Activated CD4-positive, alpha-beta T cell treated with anti-CD3 and anti-CD28 coated beads, Interleukin-2, amount 50 U/mL, for 24 hours (primary cell): Measurements from ENCODE around the gene ATP9B.
"Not testable (repeated sequence)": the region's sequence is repeated elsewhere in the genome, so short reads cannot be mapped to it uniquely, and the experiment has no call there.

Source experiments
- DNase-seq, 2 donors: peaks; one replicate each; pipeline ENCODE4 v3.0.0-alpha.2; 2020; ENCODE audit warnings: low read depth in 1 of 2, low spot score in 1 of 2

The ATP9B gene

DNA sequence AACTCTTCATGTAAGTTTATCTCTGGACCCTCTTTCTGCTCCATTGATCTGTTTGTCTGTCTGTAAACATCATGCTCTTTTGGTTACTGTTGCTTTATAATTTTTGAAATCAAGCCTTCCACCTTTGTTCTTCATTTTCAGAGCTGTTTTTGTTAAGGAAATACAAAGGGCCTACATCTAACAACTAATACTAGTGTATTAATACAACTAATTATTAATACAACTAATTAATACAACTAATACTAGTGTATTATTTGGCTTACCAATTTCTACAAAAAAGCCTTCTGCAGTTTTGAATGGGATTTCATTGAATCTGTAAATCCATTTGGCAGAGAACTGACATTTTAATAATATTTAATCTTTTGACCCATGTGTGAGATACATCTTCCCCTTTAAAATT, 66.7 kb downstream of the ATP9B start:
- no peak for DNase-seq

DNA sequence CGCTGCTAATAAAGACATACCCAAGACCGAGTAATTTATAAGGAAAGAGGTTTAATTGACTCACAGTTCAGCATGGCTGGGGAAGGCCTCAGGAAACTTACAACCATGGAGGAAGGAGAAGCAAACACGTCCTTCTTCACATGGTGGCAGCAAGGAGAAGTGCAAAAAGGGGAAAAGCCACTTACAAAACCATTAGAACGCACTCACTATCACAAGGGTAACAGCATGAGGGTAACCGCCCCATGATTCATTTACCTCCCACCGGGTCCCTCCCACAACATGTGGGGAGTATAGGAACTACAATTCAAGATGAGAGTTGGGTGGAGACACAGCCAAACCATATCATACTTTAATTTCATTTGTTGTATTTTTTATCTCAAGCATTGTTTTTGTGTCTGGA, 67.5 kb downstream of the ATP9B start:
- DNase-seq, result no peak

DNA sequence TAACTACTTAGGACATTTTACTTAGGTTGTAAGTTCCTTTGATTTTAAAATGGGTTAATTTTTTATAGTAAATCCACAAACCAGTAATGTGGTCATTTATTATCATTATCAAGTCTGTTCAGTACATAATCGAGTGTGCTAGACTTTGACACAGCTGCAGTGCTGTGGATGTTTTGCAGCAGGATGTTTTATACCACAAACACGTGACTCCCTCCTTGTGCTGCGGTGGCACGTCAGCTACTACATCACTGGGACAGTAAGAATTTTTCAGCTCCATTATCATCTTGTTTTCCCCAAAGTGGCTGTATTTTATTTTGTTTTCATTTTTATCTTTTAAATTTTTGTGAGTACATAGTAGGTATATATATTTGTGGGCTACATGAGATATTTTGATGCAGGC, 70.0 kb downstream of the ATP9B start:
- peak in 1 of 2 donors; percentile 5 for DNase-seq

DNA sequence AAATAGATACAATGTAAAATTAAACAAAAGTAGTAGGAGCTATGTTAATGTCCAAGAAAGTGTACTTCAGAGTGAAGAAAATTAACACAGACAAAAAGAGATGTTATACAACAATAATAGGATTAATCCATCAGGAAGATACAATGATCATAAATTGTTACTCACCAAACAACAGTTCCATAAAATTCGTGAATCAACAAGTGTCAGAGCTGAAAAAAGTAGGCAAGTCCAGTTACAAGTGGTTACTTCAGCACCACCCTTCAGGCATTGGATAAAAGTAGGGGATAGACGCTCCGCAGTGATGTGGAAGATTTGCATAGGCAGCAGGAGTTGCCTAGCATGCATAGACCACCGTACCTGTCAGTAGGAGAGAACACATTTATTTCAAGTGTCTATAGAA, 77.8 kb downstream of the ATP9B start:
- DNase-seq, result no peak

DNA sequence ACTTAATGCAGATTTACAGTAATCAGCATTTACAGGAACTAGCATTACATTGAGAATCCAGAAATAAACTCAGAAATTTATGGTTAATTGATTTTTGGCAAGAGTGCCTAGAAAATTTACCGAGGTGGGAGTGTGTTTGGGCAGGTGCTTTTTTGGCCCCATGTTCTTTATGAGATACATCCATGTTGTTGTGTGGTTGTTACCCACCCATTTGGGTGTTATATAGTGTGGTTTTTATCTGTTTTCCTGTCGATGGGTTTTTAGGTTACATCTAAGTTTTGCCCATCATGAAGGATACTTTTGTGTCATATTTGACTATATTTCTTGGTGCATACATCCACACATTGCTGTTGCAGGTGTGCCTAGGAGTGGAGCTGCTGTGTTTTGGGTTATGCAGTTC, 82.0 kb downstream of the ATP9B start:
- no peak for DNase-seq

DNA sequence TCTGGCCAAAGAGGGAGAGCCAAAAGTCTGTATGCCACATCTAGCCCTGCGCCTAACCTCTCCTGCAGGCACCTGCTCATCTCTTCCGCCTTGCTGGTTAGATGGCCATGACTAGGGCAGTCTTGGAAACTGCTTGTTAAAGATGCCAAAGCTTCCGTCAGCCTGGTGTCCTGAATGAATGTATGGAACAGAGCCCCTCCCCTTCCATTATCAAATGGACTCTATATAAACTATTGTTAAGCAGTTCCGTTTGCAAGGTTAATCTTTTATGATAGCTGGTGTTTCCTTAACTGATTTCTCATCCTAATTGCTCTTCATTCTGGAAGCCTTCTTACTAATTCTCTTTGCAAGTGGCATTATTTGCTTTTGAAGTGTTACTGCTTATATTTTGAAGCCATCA, 87.1 kb downstream of the ATP9B start:
- DNase-seq, result no peak

DNA sequence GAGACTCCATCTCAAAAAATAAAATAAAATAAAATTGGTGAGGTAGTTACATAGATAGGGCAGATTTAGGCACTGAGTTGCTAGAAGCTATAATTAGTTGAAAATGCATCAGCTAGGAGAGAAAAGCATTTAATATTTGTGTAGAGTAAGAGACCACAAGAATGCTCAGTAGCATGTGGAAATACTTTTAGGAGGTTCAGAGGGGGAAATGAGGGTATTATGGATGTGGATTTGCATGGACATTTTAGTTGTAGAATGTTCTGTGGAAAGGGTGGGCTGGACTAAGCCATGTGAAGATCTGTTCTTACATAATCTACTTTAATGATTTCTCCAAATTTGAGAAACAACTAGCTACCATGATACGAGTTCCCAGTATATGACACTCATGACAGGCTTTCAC, 95.5 kb downstream of the ATP9B start:
- DNase-seq, result no peak

DNA sequence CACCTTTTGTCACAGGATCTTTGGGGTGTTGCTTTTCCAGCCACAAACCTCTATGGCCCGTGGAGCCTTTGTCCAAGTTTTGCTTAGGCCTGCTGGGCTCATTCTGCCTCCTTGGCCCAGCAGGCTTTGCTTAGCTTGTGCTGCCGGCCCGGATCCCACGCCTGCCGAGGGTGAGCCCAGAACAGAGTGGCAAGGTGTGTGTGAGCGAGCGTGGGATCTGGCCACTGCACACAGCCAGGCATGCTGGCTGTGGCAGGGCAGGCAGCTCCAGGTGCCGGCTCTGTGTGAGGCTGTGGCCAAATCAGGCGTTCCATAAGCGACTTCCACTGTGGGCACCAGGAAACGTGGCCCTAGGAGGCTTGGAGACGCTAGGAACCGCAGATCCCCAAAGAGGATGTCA, 97.5 kb downstream of the ATP9B start:
- no peak for DNase-seq

DNA sequence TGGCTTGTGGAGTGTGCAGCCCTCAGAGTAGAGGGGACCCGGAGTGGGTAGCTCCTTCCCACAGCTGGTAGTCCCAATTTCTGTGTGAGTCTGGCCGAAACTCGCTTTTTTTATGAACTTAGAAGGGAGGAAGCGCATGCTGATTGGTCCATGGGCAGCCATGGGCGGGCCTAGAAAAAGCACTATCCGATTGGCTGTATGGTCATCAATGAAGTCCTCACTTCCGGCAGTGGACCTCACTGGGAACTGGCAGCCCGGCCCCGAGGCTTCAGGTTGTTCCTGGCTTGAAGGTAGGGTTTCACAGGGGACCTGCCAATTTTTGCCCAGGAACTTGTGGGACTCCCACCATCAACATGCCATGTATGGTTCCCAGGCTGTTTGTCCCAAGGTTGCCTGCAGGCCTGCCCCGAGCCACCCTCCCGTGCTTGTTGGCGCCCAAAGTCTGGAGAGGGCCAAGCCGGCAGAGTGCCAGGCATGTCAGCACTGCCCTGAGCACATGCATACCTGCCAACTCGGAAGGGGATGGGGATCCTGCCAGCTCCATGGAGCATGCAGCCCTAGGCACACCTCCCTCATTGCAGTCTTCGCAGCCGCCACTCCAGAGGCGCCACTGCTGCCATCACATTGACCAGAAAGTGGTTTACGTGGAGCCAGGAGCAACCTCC, 98.5 kb downstream of the ATP9B start:
- no peak for DNase-seq

DNA sequence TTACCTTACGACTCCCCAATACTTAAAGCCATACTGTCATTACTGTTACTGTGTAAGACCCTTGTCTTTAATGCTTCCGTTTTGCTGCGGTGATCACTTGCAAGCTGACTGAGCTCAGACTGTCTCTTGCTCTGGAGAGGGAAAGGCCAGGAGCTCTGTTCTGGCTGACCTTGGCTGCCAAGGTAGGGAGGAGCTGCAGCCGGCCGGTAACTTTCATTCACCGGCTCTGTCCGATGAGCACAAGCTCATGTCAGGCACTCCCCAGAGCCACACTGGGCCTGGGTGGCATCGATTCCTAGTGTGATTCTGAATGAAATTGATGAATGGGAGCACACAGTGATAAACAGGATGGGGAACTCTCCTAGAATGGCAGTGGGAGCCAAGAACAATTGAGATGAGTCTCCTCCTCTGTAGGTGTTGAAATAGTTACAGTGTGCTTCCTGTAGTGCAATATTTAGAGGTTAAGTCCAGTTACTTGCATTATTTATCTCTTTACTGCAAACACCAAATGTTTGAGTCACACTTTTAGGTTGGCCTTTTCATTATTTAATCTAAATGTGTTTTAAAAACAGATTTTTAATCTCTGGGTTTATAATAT, 100.9 kb downstream of the ATP9B start:
- no peak for DNase-seq

DNA sequence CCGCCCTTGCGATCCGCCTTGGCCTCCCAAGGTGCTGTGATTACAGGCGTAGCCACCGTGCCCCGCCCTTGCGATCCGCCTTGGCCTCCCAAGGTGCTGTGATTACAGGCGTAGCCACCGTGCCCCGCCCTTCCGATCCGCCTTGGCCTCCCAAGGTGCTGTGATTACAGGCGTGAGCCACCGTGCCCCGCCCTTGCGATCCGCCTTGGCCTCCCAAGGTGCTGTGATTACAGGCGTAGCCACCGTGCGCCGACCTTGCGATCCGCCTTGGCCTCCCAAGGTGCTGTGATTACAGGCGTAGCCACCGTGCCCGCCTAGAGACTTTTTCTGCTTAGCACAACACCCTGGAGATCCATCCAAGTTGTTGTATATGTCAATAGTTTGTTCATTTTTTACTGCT, 103.1 kb downstream of the ATP9B start:
- DNase-seq, result not testable (repeated sequence)

DNA sequence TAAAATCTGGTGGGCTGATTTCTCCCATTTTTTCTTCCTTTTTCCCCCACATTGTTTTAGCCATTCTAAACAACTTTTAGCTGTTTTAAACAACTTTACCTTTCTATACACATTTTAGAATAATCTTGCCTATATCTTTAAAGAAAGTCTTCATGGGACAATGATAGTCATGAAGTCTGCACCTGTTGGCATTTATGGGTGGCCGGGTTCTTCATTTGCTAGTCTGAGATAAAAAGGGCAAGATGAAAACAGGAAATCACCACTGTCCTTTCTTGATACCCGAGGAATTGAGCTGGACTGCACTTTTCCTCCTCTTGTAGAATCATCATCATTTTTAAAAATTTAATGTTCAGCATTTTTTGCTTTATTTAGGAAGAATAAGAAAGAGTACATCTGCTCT, 104.5 kb downstream of the ATP9B start:
- DNase-seq, result no peak

DNA sequence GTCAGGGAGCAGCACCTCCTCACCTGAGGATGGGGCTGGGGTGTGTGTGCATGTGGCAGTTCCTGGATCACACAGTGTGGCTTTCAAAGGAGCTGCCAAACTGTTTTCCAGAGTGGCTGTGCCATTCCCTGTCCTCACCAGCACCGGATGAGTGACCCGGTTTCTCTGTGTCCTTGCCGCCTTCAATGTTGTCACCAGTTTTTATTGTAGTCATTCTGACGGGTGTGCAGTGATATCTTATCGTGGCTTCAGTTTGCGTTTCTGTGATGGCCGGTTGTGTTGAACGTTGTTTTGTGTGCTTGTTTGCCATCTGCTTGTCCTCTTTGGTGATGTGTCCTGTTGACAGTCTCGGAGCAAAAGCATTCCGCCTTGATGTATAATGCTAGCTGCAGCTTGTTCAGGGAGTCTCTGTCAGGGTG, 108.9 kb downstream of the ATP9B start:
- no peak for DNase-seq

DNA sequence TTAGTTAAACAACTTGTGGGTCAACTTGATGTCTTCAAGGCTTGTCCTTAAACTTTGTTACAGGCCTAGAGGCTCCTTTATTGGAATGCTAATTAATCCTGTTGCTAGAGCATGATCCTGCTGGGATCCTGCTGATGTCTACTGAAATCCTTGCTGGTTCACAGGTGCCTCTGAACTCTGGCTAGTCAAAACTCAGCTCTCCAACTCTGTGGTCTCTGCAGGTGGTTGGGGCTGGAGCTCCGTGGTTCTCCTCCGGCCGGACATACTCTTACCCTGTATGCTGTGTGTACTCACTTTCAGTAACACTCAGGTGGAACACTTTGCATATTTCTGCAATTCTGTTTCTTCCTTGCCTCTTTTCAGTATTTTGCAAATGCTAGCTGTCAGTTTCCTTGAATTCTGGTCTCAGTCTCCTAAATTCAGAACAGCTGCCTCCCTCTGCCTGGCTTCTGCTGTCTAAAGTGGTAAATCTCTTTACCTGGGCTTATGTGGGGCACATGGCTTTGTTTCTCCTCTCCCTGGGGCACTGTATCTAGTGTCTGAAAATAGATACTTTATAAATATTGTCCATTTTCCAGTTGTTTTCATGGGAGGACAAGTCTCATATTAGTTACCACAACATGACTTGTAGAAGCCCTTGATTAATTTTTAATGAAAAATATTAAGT, 113.0 kb downstream of the ATP9B start:
- DNase-seq, result no peak

DNA sequence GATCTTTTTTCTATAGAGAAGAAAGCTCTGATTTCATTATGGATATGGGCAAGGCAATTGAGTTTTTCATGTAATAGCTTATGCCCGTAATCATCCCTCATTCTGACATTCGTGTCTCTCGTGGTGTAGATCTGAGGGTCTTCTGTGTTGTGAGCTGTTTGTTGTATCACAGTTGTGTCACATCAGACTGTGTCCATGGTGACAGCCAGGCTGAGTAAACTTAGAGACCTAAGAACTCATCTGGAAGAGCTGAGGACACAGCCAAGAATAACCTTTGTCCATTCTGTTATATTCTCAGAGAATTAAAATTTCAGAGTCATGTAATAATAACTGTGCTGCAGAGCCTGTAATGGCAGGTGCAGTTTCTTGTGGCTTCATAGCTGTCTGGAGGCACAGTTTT, 116.5 kb downstream of the ATP9B start:
- no peak for DNase-seq

DNA sequence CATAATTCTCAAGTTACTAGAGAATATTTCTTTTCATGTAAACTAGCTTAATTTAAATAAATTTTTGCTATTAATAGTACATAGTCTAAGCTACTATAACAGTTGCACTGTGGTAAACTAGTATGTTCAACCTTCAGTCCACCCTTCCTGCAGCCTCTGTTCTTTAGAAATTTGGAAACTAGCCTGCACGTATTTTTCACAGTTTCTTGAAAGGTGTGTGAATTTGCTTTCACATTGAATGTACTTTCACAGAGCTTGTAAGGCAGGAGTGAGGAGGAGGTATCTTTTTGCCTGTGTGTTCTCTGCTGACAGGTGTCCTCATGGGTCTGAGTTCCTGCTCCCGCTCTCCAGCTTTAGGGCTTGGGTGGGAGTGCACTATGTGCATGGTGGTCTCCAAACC, 117.5 kb downstream of the ATP9B start:
- DNase-seq, result no peak

DNA sequence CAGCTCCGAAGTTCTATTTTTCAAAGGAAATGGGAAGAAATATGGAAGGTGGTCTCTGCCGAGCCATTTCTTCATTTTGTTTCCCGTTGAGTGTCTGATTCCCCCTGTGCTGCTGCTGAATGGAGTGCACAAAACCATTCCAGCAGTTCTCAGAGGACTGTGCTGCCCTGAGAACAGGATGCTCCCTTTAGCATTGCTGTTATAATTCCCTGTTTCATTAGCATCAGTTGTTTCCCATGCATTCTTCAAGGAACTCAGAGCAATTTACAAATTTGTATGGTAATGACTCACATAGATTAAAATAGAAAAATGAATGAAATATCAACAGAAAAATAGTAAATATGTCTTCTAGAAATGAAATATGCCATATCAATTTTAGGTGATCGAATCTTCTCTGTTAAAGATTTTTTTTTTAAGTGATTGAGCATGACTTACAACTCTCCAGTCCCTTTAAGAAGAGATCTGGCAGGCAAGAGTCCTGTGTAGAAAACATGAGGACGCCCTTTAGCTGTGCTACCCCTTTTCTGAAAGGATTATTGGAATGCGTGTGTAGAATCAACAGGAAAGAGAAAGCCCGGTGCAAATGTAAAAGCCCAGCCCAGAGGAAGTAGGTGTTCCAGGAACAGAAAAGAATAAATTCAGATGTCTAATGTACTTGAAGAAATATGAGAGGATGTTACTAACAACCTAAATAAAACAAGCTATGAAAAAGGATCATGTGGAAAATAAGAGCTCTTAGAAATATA, 118.5 kb downstream of the ATP9B start:
- no peak for DNase-seq

DNA sequence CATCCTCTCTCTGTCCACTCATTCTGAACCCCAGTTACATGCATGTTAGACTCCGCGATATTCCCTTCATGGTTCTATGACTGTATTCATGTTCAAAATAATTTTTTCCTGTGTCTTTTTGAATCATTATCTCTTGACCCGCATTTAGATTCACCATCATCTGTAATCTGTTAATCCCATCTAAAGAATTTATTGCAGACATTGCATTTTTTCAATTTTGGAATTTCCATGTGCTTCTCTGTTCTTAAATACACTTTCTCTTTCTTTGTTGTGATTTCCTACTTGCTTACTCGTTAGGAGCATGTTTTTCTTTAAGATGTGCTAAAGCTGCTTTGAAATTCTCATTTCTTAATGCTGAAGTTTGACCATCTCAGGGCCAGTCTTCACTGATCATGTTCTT, 122.2 kb downstream of the ATP9B start:
- DNase-seq, result no peak

DNA sequence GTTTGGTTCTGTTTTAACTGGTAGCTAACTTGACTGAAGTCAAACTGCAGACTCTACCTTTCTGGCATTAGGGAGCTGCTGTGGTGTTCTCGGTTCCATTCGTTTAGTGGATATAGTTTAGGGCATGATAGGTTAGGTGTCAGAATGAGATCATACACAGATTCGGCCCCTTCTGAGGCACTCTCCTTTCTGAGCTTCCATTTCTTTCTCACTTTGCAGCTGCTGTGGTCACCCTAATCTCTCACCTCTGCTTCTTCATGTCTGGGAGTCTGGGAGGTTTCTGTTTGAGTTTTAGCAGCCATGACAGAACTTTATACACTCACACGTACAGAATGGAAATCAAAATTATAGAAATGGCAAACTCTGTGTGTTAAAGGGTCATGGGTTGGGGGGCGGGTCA, 122.8 kb downstream of the ATP9B start:
- DNase-seq, result no peak

DNA sequence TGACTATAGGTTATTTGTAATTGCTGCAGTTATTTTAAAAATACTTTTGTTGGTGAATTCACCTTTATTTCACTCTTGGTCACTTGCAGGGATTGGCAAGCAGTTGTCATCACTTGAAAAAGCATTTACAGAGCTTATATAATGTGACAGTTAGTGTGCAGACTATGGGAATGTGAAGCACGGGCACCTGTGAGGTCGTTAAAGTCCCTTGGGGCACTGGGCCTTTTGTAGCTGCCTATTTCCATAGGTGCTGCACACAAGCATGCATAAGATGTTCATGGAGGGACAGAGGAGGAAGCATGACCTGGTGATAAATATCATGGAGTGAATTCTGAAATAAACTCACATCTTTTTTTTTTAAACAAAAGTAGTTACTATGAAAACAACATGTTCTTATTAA, 124.6 kb downstream of the ATP9B start:
- DNase-seq, result no peak

DNA sequence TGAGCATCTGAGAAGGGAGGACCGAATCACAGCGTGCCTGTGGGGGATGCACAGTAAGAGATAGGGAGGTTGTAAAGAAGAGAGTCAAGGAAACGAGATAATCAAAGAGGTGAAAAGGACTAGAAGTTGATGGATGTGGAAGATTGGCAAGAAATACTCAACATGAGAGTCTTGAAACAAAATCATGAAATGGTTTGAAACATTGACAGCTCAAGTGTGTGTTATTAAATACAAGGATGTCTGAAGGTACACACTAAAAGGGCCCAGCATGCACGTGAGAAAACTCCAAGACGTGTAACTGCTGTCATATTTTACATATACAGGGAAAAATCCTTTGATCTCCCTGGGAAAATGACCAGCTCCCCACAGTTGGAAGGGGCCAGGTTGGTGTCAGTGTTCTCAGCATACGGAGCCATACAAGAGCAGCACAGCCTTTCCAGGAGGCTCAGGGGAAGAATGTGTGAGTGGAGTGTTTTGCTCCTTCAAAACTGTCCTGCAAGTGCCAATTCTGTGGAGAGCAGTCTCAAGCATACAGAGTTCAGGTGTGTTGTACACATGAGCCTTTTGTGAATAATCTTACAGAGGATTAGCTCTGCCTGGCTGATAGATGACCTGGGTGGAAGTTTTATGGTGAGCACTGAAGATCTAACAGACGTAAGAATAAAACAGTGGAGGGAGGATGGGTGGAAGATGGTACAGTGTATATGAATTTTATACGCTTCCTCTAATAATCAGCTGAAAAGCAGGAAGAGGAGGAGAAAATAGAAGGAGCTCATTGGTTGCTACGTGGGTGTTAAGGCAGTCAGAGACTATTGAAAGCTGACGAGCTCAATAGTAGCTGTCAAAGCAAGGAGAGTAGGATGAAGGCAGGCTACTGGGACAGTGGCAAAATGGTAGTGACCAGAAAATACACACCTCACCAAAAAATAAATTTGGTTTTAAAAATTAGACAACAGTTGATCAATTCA, 126.8 kb downstream of the ATP9B start:
- DNase-seq, result no peak
